Adipocyte (in vitro differentiated cells): ENCODE data around the gene HSDL2.
A peak's percentile ranks its signal among the peaks of the same experiment; 100 is the strongest.
"Not testable (repeated sequence)": the region's sequence is repeated elsewhere in the genome, so short reads cannot be mapped to it uniquely, and the experiment has no call there.

Source experiments
- DNase-seq: peaks from one replicate; pipeline ENCODE4 v3.0.0-alpha.2; 2015; ENCODE audit warnings: low read depth
- H3K27me3 ChIP-seq: replicated peaks from 2 replicates; pipeline ENCODE4 v1.7.0; 2013; ENCODE audit warnings: mild to moderate bottlenecking, low read length, moderate library complexity; ENCODE audit not compliant: control insufficient read depth, insufficient read depth
- H3K36me3 ChIP-seq: 2 replicates; pipeline ENCODE4 v1.7.0; 2013; ENCODE audit warnings: low read length, mild to moderate bottlenecking, moderate library complexity; ENCODE audit not compliant: control insufficient read depth, insufficient read depth, severe bottlenecking
- H3K4me1 ChIP-seq: 2 replicates; pipeline ENCODE4 v1.7.0; 2013; ENCODE audit warnings: mild to moderate bottlenecking, low read length, moderate library complexity; ENCODE audit not compliant: control insufficient read depth, insufficient read depth
- H3K4me3 ChIP-seq: 2 replicates; pipeline ENCODE4 v1.7.0; 2013; ENCODE audit warnings: mild to moderate bottlenecking, low read length, moderate library complexity
- H3K9ac ChIP-seq: 2 replicates; pipeline ENCODE4 v1.7.0; 2013; ENCODE audit warnings: mild to moderate bottlenecking, low read length, moderate library complexity
- H3K9me3 ChIP-seq: 2 replicates; pipeline ENCODE4 v1.7.0; 2013; ENCODE audit warnings: mild to moderate bottlenecking, low read length, moderate library complexity; ENCODE audit not compliant: control insufficient read depth

HSDL2 gene

GRCh38 chr9:112403614-112404201, 23.8 kb downstream of the HSDL2 start:
- peak; percentile 33 for DNase-seq
- H3K9ac ChIP-seq = no peak overlapping the region
- peaks cover 10% of the 10 kb centered on the region for H3K4me1 ChIP-seq
- no peaks in the 10 kb centered on the region for H3K9me3 ChIP-seq
- H3K36me3 ChIP-seq = peaks cover 49% of the 10 kb centered on the region
- no peaks in the 10 kb centered on the region for H3K27me3 ChIP-seq
- H3K4me3 ChIP-seq = no peak overlapping the region

GRCh38 chr9:112404508-112404932, 24.6 kb downstream of the HSDL2 start:
- Histone ChIP-seq H3K36me3 (peaks cover 50% of the 10 kb centered on the region), H3K4me3 (no peak overlapping the region), H3K9ac (no peak overlapping the region), H3K27me3 (no peaks in the 10 kb centered on the region), H3K4me1 (peaks cover 10% of the 10 kb centered on the region), H3K9me3 (no peaks in the 10 kb centered on the region)
- peak; percentile 21 for DNase-seq

- Histone ChIP-seq H3K9me3 (no peaks in the 10 kb centered on the region), H3K4me1 (peaks cover 24% of the 10 kb centered on the region), H3K36me3 (peaks cover 75% of the 10 kb centered on the region), H3K27me3 (no peaks in the 10 kb centered on the region), H3K9ac (no peak overlapping the region), H3K4me3 (no peak overlapping the region)
- no peak for DNase-seq
Measured at GRCh38 chr9:112408275-112408674, 28.4 kb downstream of the HSDL2 start.

- peaks cover 22% of the 10 kb centered on the region for H3K4me1 ChIP-seq
- no peak for DNase-seq
- H3K36me3 ChIP-seq = peaks cover 79% of the 10 kb centered on the region
- no peaks in the 10 kb centered on the region for H3K27me3 ChIP-seq
- H3K9ac ChIP-seq = no peak overlapping the region
- no peaks in the 10 kb centered on the region for H3K9me3 ChIP-seq
- no peak overlapping the region for H3K4me3 ChIP-seq
Measured at GRCh38 chr9:112408819-112409218, 28.9 kb downstream of the HSDL2 start.

GRCh38 chr9:112409758-112410157, 29.9 kb downstream of the HSDL2 start:
- Histone ChIP-seq H3K36me3 (peaks cover 78% of the 10 kb centered on the region), H3K27me3 (no peaks in the 10 kb centered on the region)

GRCh38 chr9:112411626-112412027, 31.7 kb downstream of the HSDL2 start:
- H3K9ac ChIP-seq = no peak overlapping the region
- no peaks in the 10 kb centered on the region for H3K27me3 ChIP-seq
- no peak overlapping the region for H3K4me3 ChIP-seq
- no peaks in the 10 kb centered on the region for H3K9me3 ChIP-seq
- DNase-seq = peak; percentile 90
- H3K36me3 ChIP-seq = peaks cover 71% of the 10 kb centered on the region
- H3K4me1 ChIP-seq = peaks cover 17% of the 10 kb centered on the region

More at GRCh38 chr9:112409758-112410157, 29.9 kb downstream of the HSDL2 start:
- Histone ChIP-seq H3K4me1 (peaks cover 18% of the 10 kb centered on the region), H3K9ac (no peak overlapping the region), H3K9me3 (no peaks in the 10 kb centered on the region), H3K4me3 (no peak overlapping the region)
- DNase-seq = no peak

GRCh38 chr9:112413728-112414127, 33.8 kb downstream of the HSDL2 start:
- DNase-seq, H3K9me3 ChIP-seq, H3K4me3 ChIP-seq, H3K9ac ChIP-seq, H3K27me3 ChIP-seq: not testable (repeated sequence)
- H3K4me1 ChIP-seq = peaks cover 17% of the 10 kb centered on the region
- peaks cover 67% of the 10 kb centered on the region for H3K36me3 ChIP-seq

GRCh38 chr9:112420208-112420607, 40.3 kb downstream of the HSDL2 start:
- no peak overlapping the region for H3K9ac ChIP-seq
- no peaks in the 10 kb centered on the region for H3K27me3 ChIP-seq
- no peak for DNase-seq
- peaks cover 3% of the 10 kb centered on the region for H3K4me1 ChIP-seq
- H3K36me3 ChIP-seq = peaks cover 67% of the 10 kb centered on the region
- H3K4me3 ChIP-seq = no peak overlapping the region
- no peaks in the 10 kb centered on the region for H3K9me3 ChIP-seq

GRCh38 chr9:112421771-112422222, 41.9 kb downstream of the HSDL2 start:
- no peak overlapping the region for H3K9ac ChIP-seq
- no peaks in the 10 kb centered on the region for H3K9me3 ChIP-seq

GRCh38 chr9:112422417-112423148, 42.7 kb downstream of the HSDL2 start:
- Histone ChIP-seq H3K4me1 (peaks cover 3% of the 10 kb centered on the region), H3K4me3 (no peak overlapping the region), H3K9ac (no peak overlapping the region), H3K27me3 (no peaks in the 10 kb centered on the region), H3K36me3 (peaks cover 57% of the 10 kb centered on the region), H3K9me3 (no peaks in the 10 kb centered on the region)
- DNase-seq = no peak

More at GRCh38 chr9:112421771-112422222, 41.9 kb downstream of the HSDL2 start:
- Histone ChIP-seq H3K4me1 (peaks cover 3% of the 10 kb centered on the region), H3K36me3 (peaks cover 65% of the 10 kb centered on the region), H3K27me3 (no peaks in the 10 kb centered on the region), H3K4me3 (no peak overlapping the region)
- no peak for DNase-seq

- H3K27me3 ChIP-seq = no peaks in the 10 kb centered on the region
- no peak overlapping the region for H3K9ac ChIP-seq
- H3K36me3 ChIP-seq = peaks cover 58% of the 10 kb centered on the region
- no peak for DNase-seq
- peaks cover 17% of the 10 kb centered on the region for H3K4me1 ChIP-seq
- H3K9me3 ChIP-seq = no peaks in the 10 kb centered on the region
- no peak overlapping the region for H3K4me3 ChIP-seq
Measured at GRCh38 chr9:112430006-112430522, 50.2 kb downstream of the HSDL2 start.
